Spleen (tissue), 7 donors: ENCODE data around the gene TCF7L1.

Source experiments
- POLR2A ChIP-seq, 3 donors: fragments of 450-650 bp; IDR thresholded peaks; one replicate each; pipeline ENCODE4 v1.5.1; 2017; ENCODE audit warnings: antibody characterized with exemption in 3 of 3, mild to moderate bottlenecking in 1 of 3
- TF ChIP-seq, protein P1 (sequence below), 11 experiments: fragments of 200-600 bp in 7 of 11; fragments of 450-650 bp in 4 of 11; sonication (generic) in 4 of 11; IDR thresholded peaks in 8 of 11; conservative IDR thresholded peaks in 3 of 11; 1 replicate in 7 of 11; 2 replicates in 4 of 11; pipeline versions ENCODE4 v1.4.0 to v1.8.0; 2016 to 2021; ENCODE audit warnings: antibody characterized with exemption in 11 of 11, inconsistent platforms in 4 of 11, mild to moderate bottlenecking in 1 of 11
- donor health status: DM: no; HTN: no; CAD: no; lungs with moderate emphysema.
- donor health status: DM: no; HTN: no; CAD: no.
- donor health status: DM: no; HTN: no; CAD: no.

DNA sequence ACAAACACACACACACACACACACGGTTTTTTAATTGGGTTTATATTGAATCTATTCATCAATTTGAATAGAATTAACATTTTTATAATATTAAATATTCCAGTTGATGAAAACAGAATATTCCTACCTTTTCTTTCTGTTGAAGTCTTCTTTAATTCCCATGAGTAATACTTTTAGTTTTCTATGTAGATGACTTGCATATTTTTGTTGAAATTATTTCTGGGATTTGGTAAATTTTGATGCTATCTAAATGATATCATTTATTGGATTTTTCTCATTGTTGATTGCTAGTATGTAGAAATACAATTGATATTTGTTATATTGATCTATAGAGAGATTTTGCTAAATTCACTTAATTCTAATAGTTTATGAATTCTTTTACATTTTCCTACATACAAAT lies 12.8 kb upstream of the TCF7L1 start:
- TF ChIP-seq, protein P1, sequence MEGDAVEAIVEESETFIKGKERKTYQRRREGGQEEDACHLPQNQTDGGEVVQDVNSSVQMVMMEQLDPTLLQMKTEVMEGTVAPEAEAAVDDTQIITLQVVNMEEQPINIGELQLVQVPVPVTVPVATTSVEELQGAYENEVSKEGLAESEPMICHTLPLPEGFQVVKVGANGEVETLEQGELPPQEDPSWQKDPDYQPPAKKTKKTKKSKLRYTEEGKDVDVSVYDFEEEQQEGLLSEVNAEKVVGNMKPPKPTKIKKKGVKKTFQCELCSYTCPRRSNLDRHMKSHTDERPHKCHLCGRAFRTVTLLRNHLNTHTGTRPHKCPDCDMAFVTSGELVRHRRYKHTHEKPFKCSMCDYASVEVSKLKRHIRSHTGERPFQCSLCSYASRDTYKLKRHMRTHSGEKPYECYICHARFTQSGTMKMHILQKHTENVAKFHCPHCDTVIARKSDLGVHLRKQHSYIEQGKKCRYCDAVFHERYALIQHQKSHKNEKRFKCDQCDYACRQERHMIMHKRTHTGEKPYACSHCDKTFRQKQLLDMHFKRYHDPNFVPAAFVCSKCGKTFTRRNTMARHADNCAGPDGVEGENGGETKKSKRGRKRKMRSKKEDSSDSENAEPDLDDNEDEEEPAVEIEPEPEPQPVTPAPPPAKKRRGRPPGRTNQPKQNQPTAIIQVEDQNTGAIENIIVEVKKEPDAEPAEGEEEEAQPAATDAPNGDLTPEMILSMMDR (IDR thresholded peaks at IDR 0.05 in 8 of 11, conservative IDR thresholded peaks at IDR 0.05 in 3 of 11): no peak
- no peak for TF ChIP-seq POLR2A (IDR thresholded peaks at IDR 0.05)
